Keratinocyte (primary cell): Measurements from ENCODE around the gene PSG2.
"Not testable (repeated sequence)": the region's sequence is repeated elsewhere in the genome, so short reads cannot be mapped to it uniquely, and the experiment has no call there.

Experiments used
- CTCF ChIP-seq, 3 experiments: IDR thresholded peaks in 1 of 3; conservative IDR thresholded peaks in 1 of 3; optimal IDR thresholded peaks in 1 of 3; 2 replicates in 2 of 3; 3 replicates in 1 of 3; pipeline versions ENCODE3 to v1.5.1; 2011; ENCODE audit warnings: low read length in 3 of 3, mild to moderate bottlenecking in 3 of 3, moderate library complexity in 2 of 3, control low read depth in 1 of 3, inconsistent platforms in 1 of 3; ENCODE audit not compliant: insufficient read depth in 2 of 3; ENCODE audit errors: extremely low read depth in 1 of 3
- EZH2 ChIP-seq: IDR thresholded peaks from one replicate; pipeline ENCODE4 v1.6.1; 2012; ENCODE audit warnings: inconsistent platforms, mild to moderate bottlenecking, low read length, moderate library complexity

DNA sequence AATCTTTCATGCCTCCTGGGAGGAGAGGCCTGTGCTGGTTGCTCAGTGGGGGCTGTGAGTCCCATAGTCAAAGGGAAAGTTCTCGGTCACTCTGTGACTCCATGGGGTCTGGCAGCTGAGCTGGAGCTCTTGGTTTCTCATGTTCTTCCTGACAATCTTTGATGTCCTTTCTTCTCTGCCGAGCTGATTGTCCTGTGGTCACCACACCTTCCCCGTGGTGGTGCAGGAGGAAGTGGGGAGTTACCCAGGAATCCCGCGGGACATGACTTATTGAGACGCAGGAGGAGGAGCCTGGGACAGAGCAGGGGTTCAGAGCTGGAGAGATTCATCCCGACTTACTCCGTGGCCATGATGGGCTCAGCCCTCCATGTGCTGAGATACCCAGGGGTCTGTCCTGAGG, 55.4 kb downstream of the PSG2 start:
- TF ChIP-seq EZH2; CTCF (optimal IDR thresholded peaks at IDR 0.05 in 1 of 3, IDR thresholded peaks at IDR 0.05 in 1 of 3, conservative IDR thresholded peaks at IDR 0.05 in 1 of 3; ENCODE audit: extremely low read depth in 1 of 3, insufficient read depth in 2 of 3, low read length in 3 of 3): not testable (repeated sequence)
